Measurements from ENCODE around the gene GIPC3.

Gene GIPC3

DNA sequence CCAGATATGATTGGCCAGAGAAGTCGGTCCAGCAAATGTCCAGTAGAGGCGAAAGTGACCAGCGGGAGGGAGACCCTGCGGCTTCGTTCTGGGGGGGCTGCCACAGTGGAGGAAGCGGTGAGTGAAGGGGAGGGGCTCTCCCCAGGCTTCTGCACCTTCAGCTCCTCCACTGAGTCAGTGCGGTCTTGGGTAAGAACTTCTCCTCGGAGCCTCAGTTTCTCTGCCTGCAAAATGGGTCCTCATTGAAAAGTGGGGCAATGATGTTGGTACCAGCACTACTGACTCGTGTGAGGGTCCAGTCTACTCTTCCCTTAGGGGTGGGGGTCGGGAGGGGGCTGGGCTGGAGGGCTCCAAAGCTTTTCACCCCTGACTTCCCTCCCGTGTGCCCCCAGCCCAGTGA, 4.2 kb downstream of the GIPC3 start:
- H3K4me3 ChIP-seq (ENCODE audit: low read depth, low read length) = no peak overlapping the region
- ChIA-PET POLR2A (no interaction called here), CTCF (no interaction called here)
- TF ChIP-seq, protein P1, sequence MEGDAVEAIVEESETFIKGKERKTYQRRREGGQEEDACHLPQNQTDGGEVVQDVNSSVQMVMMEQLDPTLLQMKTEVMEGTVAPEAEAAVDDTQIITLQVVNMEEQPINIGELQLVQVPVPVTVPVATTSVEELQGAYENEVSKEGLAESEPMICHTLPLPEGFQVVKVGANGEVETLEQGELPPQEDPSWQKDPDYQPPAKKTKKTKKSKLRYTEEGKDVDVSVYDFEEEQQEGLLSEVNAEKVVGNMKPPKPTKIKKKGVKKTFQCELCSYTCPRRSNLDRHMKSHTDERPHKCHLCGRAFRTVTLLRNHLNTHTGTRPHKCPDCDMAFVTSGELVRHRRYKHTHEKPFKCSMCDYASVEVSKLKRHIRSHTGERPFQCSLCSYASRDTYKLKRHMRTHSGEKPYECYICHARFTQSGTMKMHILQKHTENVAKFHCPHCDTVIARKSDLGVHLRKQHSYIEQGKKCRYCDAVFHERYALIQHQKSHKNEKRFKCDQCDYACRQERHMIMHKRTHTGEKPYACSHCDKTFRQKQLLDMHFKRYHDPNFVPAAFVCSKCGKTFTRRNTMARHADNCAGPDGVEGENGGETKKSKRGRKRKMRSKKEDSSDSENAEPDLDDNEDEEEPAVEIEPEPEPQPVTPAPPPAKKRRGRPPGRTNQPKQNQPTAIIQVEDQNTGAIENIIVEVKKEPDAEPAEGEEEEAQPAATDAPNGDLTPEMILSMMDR (IDR thresholded peaks at IDR 0.05; ENCODE audit: insufficient read depth, low read length, missing control alignments) = no peak
- DNase-seq (ENCODE audit: low read depth, low spot score) = no peak

DNA sequence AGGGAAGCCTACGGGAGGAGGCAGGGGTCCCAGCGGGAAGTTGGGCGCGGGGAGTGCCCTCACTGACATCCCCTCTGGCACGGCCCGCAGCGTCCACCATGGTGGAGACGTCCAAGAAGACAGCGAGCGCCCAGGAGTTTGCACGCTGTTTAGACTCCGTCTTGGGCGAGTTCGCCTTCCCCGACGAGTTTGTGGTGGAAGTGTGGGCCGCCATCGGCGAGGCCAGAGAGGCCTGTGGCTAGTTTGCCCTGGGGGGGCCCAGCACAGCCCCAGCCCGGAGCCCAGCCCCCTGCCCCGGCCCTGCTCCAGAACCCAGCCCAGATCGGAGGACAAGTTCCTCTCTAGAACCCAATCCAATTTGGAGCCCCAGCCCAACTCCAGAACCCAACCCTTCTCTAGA, 4.7 kb downstream of the GIPC3 start:
- CTCF ChIA-PET = no interaction called here
- TF ChIP-seq, protein P1 (IDR thresholded peaks at IDR 0.05; ENCODE audit: insufficient read depth, low read length, missing control alignments) = no peak
- POLR2A ChIA-PET = no interaction called here
- H3K4me3 ChIP-seq (ENCODE audit: low read depth, low read length) = no peak overlapping the region
- DNase-seq (ENCODE audit: low read depth, low spot score) = no peak

- ChIA-PET CTCF (interaction anchor here (0.6 to 1.0 kb wide), 2 partner anchors 9 to 127 kb away, joined by 3 read pairs; no protein-coding TSS in a partner anchor), POLR2A (interaction anchor here (0.7 to 1.1 kb wide), 3 partner anchors 23 to 34 kb away, joined by 3 read pairs; no protein-coding TSS in a partner anchor)
- TF ChIP-seq, protein P1 (IDR thresholded peaks at IDR 0.05; ENCODE audit: insufficient read depth, low read length, missing control alignments) = no peak
- no peak for DNase-seq (ENCODE audit: low read depth, low spot score)
- no peak overlapping the region for H3K4me3 ChIP-seq (ENCODE audit: low read depth, low read length)
These were observed 5.8 kb downstream of the GIPC3 start for GRCh38 chr19:3590991-3591659.

- DNase-seq (ENCODE audit: low read depth, low spot score) = no peak
- TF ChIP-seq, protein P1 (IDR thresholded peaks at IDR 0.05; ENCODE audit: insufficient read depth, low read length, missing control alignments) = no peak
- H3K4me3 ChIP-seq (ENCODE audit: low read depth, low read length) = no peak overlapping the region
- POLR2A ChIA-PET = interaction anchor here (0.8 to 1.1 kb wide), 2 partner anchors 22 to 31 kb away, joined by 3 read pairs; no protein-coding TSS in a partner anchor
- CTCF ChIA-PET = interaction anchor here (0.6 to 1.0 kb wide), 2 partner anchors 48 to 126 kb away, joined by 3 read pairs; no protein-coding TSS in a partner anchor
These were observed 6.8 kb downstream of the GIPC3 start for GRCh38 chr19:3591876-3592613.

- no peak for DNase-seq (ENCODE audit: low read depth, low spot score)
- H3K4me3 ChIP-seq (ENCODE audit: low read depth, low read length) = no peak overlapping the region
- ChIA-PET CTCF (no interaction called here), POLR2A (no interaction called here)
- TF ChIP-seq, protein P1 (IDR thresholded peaks at IDR 0.05; ENCODE audit: insufficient read depth, low read length, missing control alignments) = no peak
These were observed 7.9 kb downstream of the GIPC3 start for GRCh38 chr19:3593156-3593555.

DNA sequence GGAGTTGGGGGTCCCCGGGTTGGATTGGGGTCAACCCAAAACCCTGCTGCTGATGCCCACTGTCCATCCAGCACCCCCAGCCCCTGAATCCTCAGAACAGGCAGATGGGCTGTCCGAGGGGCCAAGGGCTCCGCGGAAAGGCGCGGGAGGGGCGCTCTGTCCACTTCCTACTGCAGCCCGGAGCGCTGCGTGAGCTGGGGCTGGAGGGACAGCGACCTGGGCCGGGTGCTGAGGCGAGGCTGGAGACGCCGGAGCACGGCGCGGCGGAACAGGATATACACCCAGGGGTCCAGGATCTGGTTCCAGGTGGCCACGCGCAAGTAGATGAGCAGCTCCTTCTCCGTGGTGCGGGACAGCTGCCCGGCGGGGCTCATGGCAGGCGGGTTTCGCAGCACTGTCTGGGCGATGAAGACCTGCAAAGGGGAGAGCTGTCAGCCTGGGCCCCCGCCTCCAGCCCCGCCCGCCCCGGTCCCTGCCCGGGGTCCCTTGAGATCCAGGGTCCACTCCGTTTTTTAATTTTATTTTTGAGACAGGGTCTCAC, 10.3 kb downstream of the GIPC3 start:
- no peak overlapping the region for H3K4me3 ChIP-seq (ENCODE audit: low read depth, low read length)
- POLR2A ChIA-PET = no interaction called here
- DNase-seq (ENCODE audit: low read depth, low spot score) = no peak
- CTCF ChIA-PET = interaction anchor here (1.5 to 1.9 kb wide), 2 partner anchors 10 to 24 kb away, joined by 3 to 12 read pairs; partner anchors contain the start of gene GIPC3
- TF ChIP-seq, protein P1 (IDR thresholded peaks at IDR 0.05; ENCODE audit: insufficient read depth, low read length, missing control alignments) = no peak

Data from AG04449 (cell line).